Endodermal cell (in vitro differentiated cells): ENCODE measurements around the gene AMPH. TPM values are rescaled to one million over a fixed set of nuclear protein-coding genes. Genes with fewer than 3 reads are reported as not detected.

Experiments
- DNase-seq: peaks from one replicate; pipeline ENCODE4 v3.0.0-alpha.2; 2017
- H3K27ac ChIP-seq: 2 replicates; pipeline ENCODE4 v1.5.1; 2013; ENCODE audit warnings: mild to moderate bottlenecking, low read depth, low read length, moderate library complexity
- H3K27me3 ChIP-seq: 2 replicates; pipeline ENCODE4 v1.6.1; 2013; ENCODE audit warnings: mild to moderate bottlenecking, low read length, moderate library complexity; ENCODE audit not compliant: insufficient read depth, control insufficient read depth, poor library complexity, severe bottlenecking
- H3K36me3 ChIP-seq: 2 replicates; pipeline ENCODE4 v1.7.0; 2013; ENCODE audit warnings: mild to moderate bottlenecking, low read length, moderate library complexity; ENCODE audit not compliant: control insufficient read depth, insufficient read depth
- H3K4me1 ChIP-seq: one replicate; pipeline ENCODE4 v1.7.0; 2013; ENCODE audit warnings: low read length; ENCODE audit not compliant: control insufficient read depth, insufficient read depth
- H3K4me3 ChIP-seq: 2 replicates; pipeline ENCODE4 v1.5.1; 2013; ENCODE audit warnings: mild to moderate bottlenecking, low read length, moderate library complexity
- H3K9ac ChIP-seq: 2 replicates; pipeline ENCODE4 v1.6.1; 2013; ENCODE audit warnings: mild to moderate bottlenecking, low read length, moderate library complexity; ENCODE audit not compliant: poor library complexity, severe bottlenecking; ENCODE audit errors: extremely low read depth
- H3K9me3 ChIP-seq: 2 replicates; pipeline ENCODE4 v1.6.1; 2013; ENCODE audit warnings: mild to moderate bottlenecking, low read length, moderate library complexity; ENCODE audit not compliant: control insufficient read depth
- H3K27ac Mint-ChIP-seq: 2 replicates; pipeline ENCODE4 v1.8.0; 2020; ENCODE audit warnings: mixed read lengths
- H3K27me3 Mint-ChIP-seq: 2 replicates; pipeline ENCODE4 v1.8.0; 2021; ENCODE audit warnings: mild to moderate bottlenecking, mixed read lengths; ENCODE audit not compliant: insufficient read depth
- H3K36me3 Mint-ChIP-seq: 2 replicates; pipeline ENCODE4 v1.8.0; 2020; ENCODE audit warnings: low read depth, mixed read lengths
- H3K4me1 Mint-ChIP-seq: 2 replicates; pipeline ENCODE4 v1.8.0; 2020; ENCODE audit warnings: mixed read lengths
- H3K4me3 Mint-ChIP-seq: 2 replicates; pipeline ENCODE4 v1.8.0; 2020; ENCODE audit warnings: mild to moderate bottlenecking, moderate library complexity, mixed read lengths
- H3K9me3 Mint-ChIP-seq: 2 replicates; pipeline ENCODE4 v1.8.0; 2020; ENCODE audit warnings: mild to moderate bottlenecking, mixed read lengths
- WGBS, 2 experiments: methylation state at CpG; one replicate each; pipeline versions ENCODE4 v1.1.5 to v1.1.7; 2013; ENCODE audit warnings: missing lambda C conversion rate in 2 of 2, mixed read lengths in 1 of 2; ENCODE audit not compliant: insufficient coverage in 1 of 2, insufficient read length in 1 of 2; 5-methylcytosine and 5-hydroxymethylcytosine counted together
- total RNA-seq, 2 donors: library from RNA; stranded (reverse); fragmentation: NEBNext Ultra II Directional in 1 of 2; extraction: Animal tissue kit (Norgen Biotek cat#: 25700) in 1 of 2; gene quantifications; 2 replicates in 1 of 2; 3 replicates in 1 of 2; pipeline ENCODE4 v1.2.1, GENCODE V29; 2021
- TF ChIP-seq, protein P1 (sequence below): fragments of 200-600 bp; sonication (generic); conservative IDR thresholded peaks from 2 replicates; pipeline ENCODE4 v1.5.0; 2021; ENCODE audit warnings: antibody characterized with exemption, mild to moderate bottlenecking

AMPH gene
- total RNA-seq, 2 donors from 2014 or later = 3.5 to 5.5 TPM

DNA sequence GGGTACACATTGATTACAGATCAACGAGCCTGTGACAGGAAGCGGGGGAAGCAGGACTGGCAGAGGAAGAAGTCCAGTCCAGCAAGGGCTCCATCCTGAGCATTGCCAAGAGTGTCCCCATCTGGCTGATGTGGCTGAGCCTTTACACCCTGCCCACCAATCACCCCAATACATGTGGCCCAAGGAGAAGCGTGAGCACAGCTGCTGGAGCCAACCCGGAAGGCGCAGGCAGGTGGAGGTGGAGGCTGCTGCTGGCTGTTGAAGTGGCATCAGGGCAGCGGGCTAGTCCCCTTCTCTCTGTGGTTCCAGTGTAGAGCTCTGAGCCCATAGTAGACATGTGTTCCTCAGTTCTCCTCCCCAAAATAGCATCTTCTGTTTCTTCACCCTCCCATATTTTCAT is 6.8 kb upstream of the AMPH start:
- DNase-seq = no peak
- H3K27ac Mint-ChIP-seq = no peak overlapping the region
- H3K4me3 Mint-ChIP-seq = no peak overlapping the region

DNA sequence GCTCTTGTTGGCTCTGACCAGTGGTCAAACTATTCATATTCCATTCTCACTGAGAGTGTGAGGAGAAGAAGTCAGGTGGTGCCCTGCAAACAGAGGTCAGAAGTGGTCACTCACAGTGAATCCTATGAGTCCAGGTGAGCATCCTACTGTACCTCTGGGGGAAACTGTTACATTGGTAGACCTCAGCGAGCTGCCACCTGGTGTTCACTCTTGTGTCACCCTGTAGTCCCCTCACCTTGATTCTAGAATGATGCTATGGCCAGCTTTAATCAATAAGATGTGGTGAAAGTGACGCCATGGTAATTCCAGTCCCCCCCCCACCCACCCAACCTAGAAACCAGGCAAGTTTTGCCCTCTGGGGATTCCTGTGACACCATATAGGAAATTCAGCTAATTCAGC is 1.2 kb upstream of the AMPH start:
- Mint-ChIP-seq H3K4me3 (no peak overlapping the region), H3K4me1 (no peaks in the 10 kb centered on the region), H3K27ac (no peak overlapping the region), H3K27me3 (peaks cover 69% of the 10 kb centered on the region), H3K9me3 (no peaks in the 10 kb centered on the region), H3K36me3 (no peaks in the 10 kb centered on the region)
- no peak overlapping the region for H3K4me3 ChIP-seq
- WGBS, 2 experiments = 63 to 100% methylated on average over 1 of the region's 2 CpGs
- H3K36me3 ChIP-seq = no peaks in the 10 kb centered on the region
- no peaks in the 10 kb centered on the region for H3K4me1 ChIP-seq
- no peak overlapping the region for H3K27ac ChIP-seq
- no peak overlapping the region for H3K9ac ChIP-seq
- no peaks in the 10 kb centered on the region for H3K9me3 ChIP-seq
- no peak for DNase-seq
- H3K27me3 ChIP-seq = peaks cover 66% of the 10 kb centered on the region
- TF ChIP-seq, protein P1, sequence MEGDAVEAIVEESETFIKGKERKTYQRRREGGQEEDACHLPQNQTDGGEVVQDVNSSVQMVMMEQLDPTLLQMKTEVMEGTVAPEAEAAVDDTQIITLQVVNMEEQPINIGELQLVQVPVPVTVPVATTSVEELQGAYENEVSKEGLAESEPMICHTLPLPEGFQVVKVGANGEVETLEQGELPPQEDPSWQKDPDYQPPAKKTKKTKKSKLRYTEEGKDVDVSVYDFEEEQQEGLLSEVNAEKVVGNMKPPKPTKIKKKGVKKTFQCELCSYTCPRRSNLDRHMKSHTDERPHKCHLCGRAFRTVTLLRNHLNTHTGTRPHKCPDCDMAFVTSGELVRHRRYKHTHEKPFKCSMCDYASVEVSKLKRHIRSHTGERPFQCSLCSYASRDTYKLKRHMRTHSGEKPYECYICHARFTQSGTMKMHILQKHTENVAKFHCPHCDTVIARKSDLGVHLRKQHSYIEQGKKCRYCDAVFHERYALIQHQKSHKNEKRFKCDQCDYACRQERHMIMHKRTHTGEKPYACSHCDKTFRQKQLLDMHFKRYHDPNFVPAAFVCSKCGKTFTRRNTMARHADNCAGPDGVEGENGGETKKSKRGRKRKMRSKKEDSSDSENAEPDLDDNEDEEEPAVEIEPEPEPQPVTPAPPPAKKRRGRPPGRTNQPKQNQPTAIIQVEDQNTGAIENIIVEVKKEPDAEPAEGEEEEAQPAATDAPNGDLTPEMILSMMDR = peak; percentile 70

More for the DNA sequence above, 6.8 kb upstream of the AMPH start:
- 94 to 100% methylated on average over 1 to 6 of the region's 6 CpGs for WGBS, 2 experiments
- H3K4me1 ChIP-seq = no peaks in the 10 kb centered on the region
- no peaks in the 10 kb centered on the region for H3K36me3 ChIP-seq
- peaks cover 64% of the 10 kb centered on the region for H3K27me3 ChIP-seq
- Mint-ChIP-seq H3K27me3 (peaks cover 69% of the 10 kb centered on the region), H3K36me3 (no peaks in the 10 kb centered on the region), H3K4me1 (no peaks in the 10 kb centered on the region), H3K9me3 (no peaks in the 10 kb centered on the region)
- no peak overlapping the region for H3K9ac ChIP-seq
- no peak overlapping the region for H3K27ac ChIP-seq
- TF ChIP-seq, protein P1 = no peak
- H3K9me3 ChIP-seq = no peaks in the 10 kb centered on the region
- H3K4me3 ChIP-seq = no peak overlapping the region

DNA sequence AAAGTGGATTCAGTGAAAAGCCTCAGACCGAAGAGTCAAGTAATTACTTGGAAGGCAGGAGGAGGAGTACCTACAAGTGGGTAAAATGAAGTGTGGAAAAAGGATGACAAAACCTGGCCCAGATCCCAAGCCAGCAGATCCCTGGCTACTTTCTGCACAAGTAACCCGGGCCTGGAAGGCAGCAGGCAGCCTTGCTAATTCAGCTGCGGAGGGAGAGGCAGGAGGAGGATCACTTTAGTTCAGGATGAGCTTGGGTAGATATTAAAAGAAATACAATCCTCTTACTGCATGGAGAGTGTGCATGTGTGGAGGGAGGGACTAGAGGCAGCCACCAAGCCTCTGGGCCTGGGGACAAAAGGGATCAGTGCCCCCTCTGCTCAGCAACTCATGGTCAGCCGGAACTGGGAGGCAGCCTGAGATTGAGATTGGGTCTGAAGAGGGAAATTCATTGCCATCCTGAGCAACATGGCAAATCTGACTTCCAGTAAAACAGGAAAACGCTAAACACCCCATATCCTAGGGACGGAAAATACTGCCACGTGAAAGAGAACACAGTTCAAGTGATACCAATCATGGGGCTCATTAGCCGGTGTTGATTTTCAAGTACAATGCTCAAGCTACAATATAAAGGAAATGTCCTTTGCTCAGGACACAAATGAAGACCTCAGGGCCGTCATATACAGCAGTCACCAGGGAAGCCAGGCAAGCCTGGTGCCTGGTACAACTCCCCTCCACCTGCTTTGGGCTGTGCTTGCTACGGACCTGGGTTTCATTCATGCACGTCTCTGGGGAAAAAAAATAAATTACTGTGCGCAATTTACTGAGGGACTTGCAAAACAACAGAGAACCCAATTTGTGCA is 1.3 kb downstream of the AMPH start:
- Mint-ChIP-seq H3K27me3 (peaks cover 62% of the 10 kb centered on the region), H3K27ac (no peak overlapping the region), H3K36me3 (no peaks in the 10 kb centered on the region), H3K9me3 (peaks cover 3% of the 10 kb centered on the region), H3K4me1 (no peaks in the 10 kb centered on the region), H3K4me3 (peak overlapping the region; percentile 69)
- Histone ChIP-seq H3K9me3 (no peaks in the 10 kb centered on the region), H3K4me1 (no peaks in the 10 kb centered on the region), H3K4me3 (peak overlapping the region; percentile 71), H3K36me3 (no peaks in the 10 kb centered on the region), H3K9ac (no peak overlapping the region), H3K27ac (no peak overlapping the region), H3K27me3 (peaks cover 56% of the 10 kb centered on the region)
- TF ChIP-seq, protein P1 = no peak
- 78% methylated on average over 9 to 12 of the region's 12 CpGs for WGBS, 2 experiments
- no peak for DNase-seq
